ENCODE data around the gene EML6.
A peak's percentile ranks its signal among the peaks of the same experiment; 100 is the strongest.
"Not testable (repeated sequence)": the region's sequence is repeated elsewhere in the genome, so short reads cannot be mapped to it uniquely, and the experiment has no call there.

EML6 gene

DNA sequence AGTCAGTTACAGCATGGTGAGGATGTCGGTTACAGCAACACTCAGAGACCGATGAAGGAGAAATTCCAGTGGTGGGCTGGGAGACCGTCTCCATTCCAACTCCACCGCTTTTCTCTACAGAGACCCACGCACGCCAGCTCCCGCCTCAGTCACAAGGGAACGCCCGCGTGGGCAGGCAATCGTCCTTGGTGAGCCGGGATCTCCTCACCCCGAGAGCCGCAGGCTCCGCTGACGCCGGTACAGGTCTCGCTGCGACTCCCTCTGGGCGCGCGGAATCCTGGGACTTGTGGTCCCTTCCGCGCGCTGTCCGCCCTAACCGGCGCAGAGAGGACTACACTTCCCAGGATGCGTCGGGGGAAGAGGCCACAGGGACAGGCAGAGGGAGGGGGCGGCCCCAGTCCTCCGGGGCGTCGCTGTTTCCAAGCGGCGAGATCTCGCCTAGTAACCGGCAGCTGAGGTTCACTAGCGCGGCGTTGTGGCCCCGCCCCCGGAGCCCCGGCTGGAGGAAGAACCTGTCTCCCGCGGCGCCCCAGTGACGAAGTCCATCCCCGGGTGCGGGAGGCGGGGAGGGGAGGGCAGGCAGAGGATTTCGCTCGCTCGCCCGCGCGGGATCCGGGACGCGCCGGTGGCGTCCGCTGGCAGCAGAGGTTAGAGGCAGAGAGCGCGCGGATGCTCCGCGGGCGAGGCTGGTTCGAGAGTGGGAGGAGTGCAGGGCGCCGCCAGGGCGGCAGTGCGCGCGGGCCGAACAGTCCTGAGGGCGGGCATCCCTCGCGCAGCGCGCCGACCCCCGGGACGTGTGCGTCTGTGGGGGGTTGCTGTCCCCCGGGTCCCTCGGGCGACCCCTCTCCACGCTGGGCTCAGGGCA lies at the start of gene EML6:
Gene EML6, plus strand, starts transcription at position 532 of the 865 bp plus-strand sequence. CDS start 1,400 bp downstream, outside the sequence.
- peak; percentile 98 for DNase-seq

DNA sequence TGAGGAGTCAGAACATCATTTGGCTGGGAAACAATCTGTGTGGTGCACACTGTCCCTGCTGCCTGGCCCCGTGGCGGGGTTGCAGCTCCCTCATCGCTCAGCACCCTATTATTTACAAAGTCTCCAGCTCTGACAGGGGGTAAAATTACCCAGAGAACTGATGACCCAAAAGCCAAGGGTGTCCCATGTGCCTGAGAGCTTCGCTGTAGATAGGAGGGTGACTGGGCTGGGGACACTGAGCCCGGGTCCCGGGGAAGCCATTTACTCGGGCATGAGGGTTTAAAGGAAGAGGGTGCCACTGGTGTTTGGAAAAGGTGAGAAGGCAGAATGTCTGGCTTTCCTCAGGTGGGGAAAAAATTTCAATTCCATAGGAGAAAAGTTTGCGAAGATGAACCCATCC lies 48.2 kb upstream of the EML6 start:
- no peak for DNase-seq

DNA sequence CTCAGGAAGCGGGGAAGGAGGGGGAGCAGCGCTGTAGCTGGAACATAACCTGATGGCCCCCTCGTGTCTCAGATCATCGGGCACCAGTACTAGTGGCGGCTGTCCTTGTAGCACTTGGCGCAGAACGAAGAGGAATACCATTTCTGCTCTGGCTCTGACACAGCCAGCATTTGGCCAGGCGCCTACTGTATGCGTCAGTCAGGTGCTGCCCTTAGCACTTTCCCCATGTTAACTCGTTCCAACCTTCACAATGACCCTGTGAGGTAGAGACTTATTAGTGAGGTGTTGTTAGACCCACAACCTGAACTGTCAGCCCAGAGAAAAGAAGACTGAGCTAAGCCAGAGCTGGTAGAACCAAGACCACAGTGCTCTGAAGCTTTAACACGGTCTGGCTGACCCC lies 47.7 kb upstream of the EML6 start:
- DNase-seq, result no peak

DNA sequence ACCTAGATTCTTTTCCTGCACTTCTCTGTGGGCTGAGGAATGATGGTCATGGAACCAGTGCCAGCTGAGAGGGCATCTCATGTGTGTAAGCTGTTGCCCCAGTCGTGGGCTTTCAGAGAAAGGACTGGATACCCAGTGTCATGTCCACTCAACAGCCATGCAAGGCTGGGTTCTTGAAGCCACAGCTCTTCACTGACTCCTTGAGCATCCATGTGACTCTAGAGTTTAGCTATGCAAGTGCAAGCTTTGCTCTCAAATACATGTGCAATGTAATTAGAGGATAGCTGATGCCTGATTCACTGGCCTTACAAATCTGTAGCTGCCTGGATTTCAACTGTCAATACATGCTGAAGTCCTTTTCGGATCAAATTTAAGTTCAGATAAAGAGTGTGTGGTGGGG lies 46.8 kb upstream of the EML6 start:
- no peak for DNase-seq

DNA sequence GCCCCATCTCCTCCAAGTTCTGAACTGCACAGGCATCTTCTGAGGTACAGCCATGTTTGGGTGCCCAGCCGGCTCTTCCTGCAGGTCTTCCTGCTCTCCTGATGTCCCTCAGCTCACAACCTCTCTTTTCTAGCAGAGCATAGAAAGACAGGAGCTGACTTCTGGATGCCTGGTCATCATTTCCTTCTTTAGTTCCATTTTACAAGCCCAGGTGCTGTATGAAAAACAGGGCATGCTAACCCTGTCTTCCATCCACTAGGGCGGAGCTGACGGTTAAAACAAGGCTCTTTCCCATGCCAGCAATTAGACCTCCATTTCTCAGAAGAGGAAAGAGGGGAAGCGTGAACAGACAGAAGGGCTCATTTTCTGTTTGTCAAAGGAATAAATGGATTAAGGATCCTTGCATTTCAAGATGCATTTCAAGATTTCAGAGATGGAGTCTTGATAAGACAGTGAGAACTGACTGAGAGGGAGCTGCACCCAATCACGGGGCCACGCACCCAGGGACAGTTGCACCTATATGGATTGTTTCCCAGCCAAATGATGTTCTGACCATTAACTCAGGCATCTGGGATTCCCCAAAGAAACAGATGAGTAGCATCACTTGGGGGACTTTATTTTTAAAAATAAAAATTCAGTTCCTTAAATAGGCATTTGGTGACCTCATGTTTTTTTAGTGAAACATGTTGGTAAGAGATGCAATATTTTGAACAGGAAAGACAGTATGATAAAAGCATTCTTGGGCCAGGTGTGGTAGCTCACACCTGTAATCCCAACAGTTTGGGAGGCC lies 45.8 kb upstream of the EML6 start:
- DNase-seq, result no peak

DNA sequence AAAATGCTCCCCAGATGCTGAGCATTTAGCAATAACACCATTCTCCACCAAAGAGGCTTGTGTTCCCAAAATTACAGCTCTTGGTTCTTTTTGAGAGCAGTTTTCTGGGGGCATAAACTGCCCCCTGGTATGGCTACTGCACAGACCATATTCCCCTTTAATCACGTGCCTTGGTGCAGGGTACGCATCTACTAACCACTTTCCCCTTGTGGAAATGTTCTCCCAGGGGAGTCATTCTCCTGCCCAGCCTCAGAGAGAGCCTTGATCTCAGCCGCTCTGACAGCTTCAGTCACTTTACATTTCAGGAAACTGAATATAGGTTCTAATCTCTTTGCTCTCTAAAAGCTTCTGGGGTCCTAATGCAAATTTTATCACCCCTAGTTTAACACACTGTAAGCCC lies 44.7 kb upstream of the EML6 start:
- DNase-seq, result no peak

DNA sequence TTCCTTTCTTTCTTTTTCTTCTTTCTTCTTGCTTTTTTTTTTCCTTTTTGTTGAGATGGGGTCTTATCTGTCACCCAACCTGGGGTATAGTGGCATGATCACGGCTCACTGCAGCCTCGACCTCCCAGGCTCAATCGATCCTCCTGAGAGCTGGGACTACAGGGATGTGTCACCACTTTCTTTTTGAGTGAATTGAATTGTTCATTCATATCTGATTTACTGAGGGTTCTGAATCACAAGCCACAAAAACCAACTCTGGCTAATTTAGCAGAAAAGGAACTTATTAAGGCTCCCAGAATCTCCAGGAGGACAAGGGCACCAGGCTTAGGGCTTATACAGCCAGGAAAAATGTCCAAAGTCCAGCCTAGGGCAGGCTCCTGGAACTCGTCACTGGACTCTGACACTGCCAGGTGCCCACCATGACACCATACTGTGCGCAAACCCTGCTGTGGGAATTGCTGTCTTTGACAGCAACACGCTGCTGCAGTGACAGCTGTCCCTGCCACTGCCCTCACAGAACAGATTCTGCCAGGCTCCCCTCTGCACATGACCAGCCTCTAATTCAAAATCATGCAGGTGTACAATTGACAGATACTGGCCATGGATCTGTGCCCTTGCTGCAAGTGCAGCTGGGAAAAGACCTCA lies 42.9 kb upstream of the EML6 start:
- DNase-seq, result peak; percentile 49

DNA sequence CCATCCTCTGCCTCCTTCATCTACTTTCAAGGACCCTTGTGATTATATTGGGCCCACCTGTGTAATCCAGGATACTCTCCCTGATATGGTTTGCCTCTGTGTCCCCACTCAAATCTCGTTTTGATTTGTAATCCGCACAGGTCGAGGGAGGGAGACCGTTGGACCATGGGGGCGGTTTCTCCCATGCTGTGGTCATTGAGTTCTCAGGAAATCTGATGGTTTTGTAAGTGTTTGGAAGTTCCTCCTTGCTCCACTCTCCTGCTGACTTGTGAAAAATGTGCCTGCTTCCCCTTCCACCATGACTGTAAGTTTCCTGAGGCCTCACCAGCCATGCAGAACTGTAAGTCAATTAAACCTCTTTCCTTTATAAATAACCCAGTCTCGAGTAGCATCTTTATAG lies 42.0 kb upstream of the EML6 start:
- DNase-seq, result no peak

DNA sequence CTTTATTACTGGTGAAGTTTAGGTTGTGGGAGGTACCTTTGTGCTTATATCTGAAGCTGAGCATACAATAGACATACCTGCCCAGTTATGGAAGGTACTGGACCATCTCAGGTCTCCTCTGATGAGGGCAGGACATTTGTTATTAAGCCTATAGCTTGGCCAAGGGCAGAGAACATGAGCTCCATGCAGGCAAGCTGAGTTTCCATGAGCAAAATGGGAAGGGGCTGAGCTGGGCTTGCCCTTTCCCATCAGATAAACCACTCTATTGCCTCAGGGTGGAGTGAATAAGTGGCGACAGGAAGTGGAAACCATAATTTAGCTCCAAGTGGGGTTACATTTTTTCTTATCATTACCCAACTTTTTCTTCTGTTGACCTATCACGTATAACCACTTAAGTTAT lies 39.9 kb upstream of the EML6 start:
- no peak for DNase-seq

DNA sequence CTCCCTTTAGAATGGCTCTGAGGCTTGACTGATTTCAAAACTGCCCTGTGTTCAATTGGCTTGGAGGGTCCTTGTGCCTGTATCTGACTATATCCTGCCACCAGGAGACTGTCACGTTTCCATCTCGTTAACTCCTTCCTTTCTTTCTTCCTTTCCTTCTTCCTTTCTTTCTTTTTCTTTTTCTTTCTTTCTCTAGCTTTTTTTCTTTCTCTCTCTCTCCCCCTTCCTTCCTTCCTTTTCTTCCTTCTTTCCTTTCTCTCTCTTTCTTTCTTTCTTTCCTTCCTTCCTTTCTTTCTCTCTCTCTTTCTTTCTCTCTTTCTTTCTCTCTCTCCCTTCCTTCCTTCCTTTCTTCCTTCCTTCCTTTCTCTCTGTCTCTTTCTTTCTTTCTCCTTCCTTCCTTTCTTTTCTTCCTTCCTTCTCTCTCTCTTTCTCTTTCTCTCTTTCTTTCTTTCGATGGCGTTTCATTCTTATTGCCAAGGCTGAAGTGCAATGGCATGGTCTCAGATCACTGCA lies 38.1 kb upstream of the EML6 start:
- no peak for DNase-seq

DNA sequence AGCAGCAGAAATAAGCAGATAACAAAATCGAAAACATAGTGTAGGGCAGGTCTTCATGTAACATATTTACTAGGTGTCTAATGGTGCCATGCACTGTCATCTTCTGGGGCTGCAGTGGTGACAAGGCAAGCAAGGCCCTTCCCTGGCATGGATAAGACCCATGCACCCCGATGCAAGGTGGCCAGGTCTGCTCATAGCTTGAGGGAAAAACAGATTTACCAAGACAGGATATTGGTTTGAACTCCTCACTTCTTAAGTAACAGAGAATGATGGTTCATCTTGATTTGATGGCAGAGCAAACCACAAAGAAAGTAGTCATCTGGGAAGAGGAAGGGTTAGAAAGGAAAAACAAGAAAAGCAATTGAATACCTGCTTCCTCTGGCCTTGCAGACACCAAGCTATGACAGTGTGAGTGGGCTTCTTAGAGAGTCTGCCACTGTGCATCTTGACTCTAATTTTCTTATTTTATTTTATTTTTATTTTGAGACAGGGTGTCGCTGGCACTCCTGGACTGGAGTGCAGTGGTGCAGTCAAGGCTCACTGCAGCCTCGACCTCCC lies 35.8 kb upstream of the EML6 start:
- no peak for DNase-seq

DNA sequence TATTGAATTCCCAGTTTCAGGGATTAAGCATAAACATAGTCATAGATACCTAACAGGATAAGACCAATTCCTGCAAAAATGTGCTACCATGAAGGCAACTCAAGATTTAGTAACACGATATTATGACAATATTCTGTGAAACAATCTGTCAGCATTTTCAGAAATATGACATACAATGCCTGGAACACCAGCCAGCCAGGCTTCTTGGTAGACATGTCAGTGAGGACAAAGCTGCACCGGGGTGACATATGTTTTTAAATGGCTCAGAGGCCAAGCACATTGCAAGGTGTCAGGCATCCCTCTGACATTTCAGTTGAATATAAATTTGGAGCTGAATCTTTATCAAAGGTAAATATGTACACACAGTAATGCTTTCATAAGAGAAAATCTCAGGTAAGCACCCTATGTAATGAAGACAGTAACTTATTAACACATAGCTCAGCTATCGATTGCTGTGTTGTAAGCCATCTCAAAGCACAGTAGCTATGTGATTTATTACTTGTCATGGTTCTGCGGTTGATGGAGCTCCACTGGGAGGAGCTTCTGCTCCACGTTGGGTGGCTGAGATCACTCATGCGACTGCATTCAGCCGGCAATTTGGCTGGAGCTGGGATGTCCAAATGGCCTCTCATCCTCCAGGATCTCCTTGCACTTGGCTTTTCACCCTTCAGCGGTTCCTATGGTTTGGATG lies 31.9 kb upstream of the EML6 start:
- no peak for DNase-seq

DNA sequence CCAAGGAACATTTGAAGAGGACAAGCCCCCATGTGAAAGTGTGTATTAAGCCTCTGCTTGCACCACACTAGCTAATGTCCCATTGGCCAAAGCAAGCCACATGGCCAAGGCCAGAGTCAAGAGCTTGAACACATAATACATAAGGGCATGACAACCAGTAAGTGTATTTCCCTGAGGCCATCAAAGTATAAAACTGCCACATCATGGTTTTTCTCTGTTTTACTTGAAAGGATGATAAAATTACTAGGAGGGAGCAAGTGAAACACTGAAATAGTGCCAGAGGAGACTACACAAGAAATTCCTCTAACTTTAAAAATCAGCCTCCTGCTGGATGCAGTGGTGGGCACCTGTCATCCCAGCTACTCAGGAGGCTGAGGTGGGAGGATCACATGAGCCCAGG lies 30.9 kb upstream of the EML6 start:
- no peak for DNase-seq

DNA sequence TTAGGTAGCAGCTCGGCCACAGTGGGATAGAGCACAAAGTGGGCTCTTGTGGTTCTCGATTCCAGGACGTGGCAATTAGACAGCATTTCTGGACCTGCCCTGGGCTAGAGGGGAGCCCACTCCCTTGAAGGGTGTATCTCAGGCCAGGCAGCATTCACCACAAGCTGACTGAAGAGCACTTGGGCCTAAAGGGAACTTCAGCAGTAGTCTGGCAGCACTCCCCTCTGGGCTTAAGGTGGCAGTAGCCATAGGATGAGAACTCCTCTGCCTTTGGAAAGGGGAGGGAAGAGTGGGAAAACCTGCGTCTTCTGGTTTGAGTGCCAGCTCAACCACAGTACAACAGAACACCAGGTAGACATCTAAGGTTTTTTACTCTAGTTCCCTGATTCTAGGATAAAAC lies 28.1 kb upstream of the EML6 start:
- no peak for DNase-seq

DNA sequence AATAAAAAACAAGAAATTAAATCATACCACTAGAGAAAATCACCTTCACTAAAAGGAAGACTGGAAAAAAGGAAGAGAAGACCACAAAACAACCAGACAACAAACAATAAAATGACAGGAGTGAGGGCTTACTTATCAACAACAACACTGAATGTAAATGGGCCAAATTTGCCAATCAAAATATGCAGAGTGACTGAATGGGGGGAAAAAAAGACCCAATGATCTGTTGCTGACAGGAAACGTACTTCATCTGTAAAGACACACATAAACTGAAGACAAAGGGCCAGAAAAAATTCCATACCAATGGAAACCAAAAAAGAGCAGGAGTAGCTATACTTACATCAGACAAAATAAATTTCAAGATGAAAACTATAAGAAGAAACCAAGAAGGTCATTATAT lies 25.5 kb upstream of the EML6 start:
- DNase-seq, result no peak

DNA sequence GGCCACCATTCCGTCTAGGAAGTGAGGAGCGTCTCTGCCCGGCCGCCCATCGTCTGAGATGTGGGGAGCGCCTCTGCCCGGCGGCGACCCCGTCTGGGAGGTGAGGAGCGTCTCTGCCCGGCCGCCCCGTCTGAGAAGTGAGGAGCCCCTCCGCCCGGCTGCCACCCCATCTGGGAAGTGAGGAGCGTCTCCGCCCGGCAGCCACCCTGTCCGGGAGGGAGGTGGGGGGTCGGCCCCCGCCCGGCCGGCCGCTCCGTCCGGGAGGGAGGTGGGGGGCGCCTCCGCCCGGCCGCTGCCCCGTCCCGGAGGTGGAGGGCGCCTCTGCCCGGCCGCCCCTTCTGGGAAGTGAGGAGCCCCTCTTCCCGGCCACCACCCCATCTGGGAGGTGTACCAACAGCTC lies 24.5 kb upstream of the EML6 start:
- DNase-seq, result not testable (repeated sequence)

DNA sequence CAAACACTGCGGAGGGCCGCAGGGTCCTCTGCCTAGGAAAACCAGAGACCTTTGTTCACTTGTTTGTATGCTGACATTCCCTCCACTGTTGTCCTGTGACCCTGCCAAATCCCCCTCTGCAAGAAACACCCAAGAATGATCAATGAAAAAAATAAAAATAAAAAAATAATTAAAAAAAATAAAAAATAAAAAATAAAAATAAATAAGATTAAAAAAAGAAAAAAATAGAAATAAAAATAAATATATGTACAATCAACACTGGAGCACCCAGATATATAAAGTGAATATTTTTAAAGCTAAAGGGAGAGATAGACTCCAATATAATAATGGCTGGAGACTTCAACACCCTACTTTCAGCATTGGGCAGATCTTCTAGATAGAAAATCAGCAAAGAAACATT lies 23.8 kb upstream of the EML6 start:
- DNase-seq, result no peak

DNA sequence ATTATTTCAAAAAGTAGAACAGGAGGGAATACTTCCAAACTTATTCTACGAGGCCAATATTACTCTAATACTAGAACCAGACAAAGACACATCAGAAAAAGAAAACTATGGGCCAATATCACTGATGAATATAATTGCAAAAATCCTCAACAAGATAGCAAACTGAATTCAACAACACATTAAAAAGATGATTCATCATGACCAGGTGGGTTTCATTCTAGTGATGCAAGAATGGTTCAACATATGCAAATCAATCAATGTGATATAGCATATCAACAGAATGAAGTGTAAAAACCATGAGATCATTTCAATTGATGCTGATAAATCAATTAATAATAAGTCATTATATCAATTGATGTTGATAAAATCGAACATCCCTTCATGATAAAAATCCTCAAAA lies 22.4 kb upstream of the EML6 start:
- DNase-seq, result no peak

DNA sequence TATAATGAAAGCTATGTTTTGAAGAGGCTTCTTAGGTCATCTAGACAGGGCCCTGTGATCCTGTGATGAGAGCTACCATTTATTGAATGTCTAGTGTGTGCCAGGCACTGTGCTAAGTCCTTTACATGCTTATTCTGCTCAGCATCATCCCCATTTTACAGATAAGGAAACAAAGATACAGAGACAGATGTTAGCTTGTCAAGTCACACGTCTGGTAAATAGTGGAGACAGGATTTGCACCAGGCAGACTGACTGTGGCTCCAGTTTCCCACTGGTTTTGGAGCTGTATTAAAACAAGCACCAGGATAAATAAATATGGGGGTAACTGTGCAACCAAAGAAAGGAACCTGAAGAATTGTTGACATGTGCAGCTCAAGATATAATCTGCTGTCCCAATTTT lies 19.2 kb upstream of the EML6 start:
- DNase-seq, result no peak

DNA sequence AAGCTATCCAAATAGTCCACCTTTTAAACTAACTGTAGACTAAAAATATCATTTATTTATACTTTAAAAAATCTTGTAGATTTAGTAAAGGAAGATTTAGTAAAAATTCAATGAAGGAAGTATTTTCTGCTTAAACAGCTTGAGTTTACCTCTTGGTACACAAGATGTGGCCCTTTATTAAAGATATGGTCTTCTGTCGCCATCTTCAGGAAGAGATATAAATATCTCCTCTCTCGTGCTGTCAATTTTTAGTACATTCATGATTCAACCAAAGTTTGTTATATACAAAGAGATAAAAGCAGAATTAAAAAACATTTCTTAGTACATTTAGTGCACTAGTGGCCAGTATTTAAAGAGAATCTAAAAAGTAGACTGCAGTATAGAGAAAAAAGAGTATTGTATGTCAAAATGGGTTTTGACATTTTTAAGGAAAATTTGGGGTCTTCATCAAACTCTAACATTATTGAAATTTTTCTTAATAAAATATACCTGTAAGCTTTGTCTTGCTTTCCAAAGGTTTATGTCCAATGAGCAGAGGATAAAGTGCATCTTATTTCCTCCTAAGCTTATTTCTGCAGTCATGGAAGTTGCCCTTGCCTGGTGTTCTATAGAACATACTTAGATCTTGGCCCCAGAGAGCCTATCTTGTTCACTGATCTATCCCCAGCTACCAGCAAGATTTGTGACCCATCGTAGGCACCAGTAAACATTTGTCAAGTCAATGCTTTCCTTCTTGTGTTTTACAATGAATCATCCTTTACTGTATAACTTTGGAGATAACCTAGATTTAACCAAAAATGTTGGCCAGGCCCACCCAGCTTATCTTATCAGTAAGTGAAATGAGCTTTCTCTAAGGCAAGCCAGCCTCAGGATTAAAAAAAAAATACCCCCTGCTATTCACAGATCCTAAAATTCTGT lies 18.5 kb upstream of the EML6 start:
- DNase-seq, result no peak

DNA sequence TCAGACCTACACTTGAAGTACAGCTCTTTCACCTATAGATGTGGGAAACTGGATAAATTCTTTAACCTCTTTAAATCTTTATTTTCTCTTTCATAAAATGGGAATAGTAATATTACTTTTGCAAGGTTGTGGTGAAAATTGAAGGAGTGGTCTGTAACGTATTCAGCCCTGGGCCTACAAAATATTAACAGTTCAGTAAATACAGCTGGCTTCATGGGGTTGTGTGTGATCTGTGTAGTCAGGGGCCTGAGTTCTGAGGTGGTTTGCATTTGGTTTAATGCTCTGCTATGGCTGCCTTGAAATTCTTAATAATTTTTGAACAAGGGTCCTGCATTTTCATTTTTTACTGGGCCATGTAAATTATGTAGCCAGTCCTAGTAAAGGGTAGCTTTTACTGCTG lies 16.8 kb upstream of the EML6 start:
- no peak for DNase-seq

Data from stimulated activated CD4-positive, alpha-beta T cell treated with anti-CD3 and anti-CD28 coated beads, Interleukin-4, amount 100 ng/mL, for 24 hours (primary cell).